NOMO-1 treated with DMSO at 0.1 percent for 48 hours (cell line): ENCODE results near the gene CTIF.

Experiments used
- DNase-seq: peaks from one replicate; lab custom pipeline; 2025; ENCODE audit not compliant: unreplicated experiment; lab: John Stamatoyannopoulos, UW

Gene CTIF

DNA sequence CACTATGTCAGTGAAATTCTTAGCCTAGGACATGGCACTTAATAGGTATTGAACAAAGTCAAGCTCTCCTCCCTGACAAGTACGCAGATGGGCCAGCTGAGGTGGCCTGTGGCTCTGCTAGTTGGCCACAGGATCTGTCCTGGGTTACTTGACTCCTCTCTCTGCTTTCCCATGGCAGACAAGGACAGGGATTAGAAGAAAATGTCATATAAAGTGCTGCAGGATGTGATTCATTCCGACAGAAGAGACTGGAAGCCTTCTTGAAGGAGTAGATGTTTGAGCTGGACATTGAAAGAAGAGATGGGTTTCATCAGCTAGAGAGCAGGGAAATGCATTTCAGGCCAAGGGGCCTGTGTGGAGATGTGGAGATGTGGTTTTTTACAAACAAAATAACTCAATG lies 365.3 kb downstream of the CTIF start:
- DNase-seq, result no peak

DNA sequence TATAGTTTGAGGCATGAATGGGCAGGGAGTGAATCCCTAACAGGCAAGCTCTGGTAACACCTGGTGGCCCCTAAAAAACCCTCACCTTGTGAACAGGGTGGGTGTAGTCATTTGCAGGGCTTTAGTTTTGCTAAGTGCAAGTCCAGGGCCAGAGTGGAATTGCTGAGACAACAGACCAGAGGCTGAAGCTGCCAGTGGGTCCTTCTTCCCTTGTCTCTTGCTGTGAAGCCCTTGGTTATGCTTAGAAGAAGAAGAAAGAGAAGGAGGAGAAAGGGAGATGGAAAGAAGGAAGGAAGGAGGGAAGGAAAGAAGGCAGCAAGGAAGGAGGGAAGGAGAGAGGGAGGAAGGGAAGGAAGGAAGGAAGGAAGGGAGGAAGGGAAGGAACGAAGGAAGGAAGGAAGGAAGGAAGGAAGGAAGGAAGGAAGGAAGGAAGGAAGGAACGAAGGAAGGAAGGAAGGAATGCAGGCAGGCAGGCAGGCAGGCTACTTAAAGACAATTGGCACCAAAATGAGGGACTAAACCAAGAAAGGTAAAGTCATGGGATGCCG lies 366.1 kb downstream of the CTIF start:
- DNase-seq, result no peak

- no peak for DNase-seq
Observed at GRCh38 chr18:48905513-48905912, 366.7 kb downstream of the CTIF start.

DNA sequence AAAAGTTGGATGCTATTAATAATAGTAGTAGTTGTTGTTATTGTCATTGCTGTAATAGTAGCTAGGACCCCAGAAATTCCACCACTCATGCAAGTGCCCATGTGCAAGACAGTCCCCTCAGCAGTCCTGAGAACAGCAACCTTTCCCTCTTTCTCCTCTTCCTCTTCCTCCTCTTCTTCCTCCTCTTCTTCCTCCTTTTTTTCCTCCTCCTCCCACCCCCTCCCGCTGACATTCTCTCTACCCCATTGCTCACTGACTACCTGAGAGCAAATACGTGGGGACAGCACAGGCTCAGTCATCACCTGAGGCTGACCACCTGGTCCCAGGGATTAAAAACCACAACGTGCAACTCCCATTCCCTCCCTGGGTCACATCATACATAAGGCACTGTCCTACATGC lies 370.1 kb downstream of the CTIF start:
- DNase-seq, result no peak

DNA sequence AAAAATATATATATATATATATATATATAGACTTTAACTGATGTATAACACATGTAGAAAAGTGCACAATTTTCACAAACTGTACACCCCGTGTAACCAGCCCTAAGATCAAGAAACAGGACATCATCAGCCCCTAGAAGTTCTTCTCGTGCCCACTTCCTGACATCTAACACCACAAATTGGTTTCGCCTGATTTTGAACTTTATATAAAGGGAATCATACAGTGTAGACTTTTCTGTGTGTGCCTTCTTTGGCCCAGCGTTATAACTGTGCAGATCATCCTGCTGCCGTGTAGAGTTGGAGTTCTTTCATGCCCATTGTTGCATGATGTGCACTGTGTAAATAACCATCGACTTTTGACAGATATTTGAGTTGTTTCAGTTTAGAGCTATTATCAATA lies 370.9 kb downstream of the CTIF start:
- DNase-seq, result no peak

DNA sequence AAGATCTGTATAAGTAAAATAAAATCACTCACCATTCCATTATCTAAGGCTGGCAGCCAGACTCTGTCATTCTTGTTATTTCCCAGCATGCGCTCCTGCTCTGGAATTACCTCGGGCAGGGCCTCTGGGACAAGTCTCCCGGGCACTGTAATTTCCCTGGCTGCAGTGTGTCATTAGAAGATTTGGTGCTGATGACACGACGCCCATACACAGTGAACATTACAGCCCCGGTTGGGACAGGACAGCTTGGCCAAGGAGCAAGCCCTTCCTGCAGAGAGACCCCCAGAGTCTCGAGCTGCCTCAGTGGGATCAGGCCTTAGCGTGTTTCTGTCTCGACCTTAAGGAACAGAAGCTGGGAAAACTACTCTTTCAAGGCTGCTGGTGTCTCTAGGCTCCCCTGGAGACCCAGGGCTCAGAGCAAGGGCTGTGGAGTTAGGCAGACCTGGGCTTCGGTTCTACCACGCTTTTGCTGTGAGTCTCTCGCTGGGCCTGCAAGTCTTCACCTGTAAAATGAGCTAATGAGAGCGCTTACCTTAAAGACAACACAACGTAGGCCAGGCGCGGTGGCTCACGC lies 372.2 kb downstream of the CTIF start:
- DNase-seq, result no peak
